Activated T-helper 1 cell treated with anti-CD3 and anti-CD28 coated beads, Interleukin-12 subunit alpha, Interleukin-12 subunit beta, Interleukin-2, Interleukin-4 antibody, amounts not matched to agents 30 ng/mL and 10 ng/mL and 1 ng/mL, durations not matched to agents 14 hours and 24 hours and 36 hours (primary cell): ENCODE data around the gene CILP. TPM values are rescaled to one million over a fixed set of nuclear protein-coding genes. Genes with fewer than 3 reads are reported as not detected.
"Not testable (repeated sequence)": the region's sequence is repeated elsewhere in the genome, so short reads cannot be mapped to it uniquely, and the experiment has no call there.

Experiments
- DNase-seq: peaks from one replicate; pipeline ENCODE4 v3.0.0; 2021; ENCODE audit warnings: low spot score
- H3K27ac Mint-ChIP-seq: one replicate; pipeline ENCODE4 v1.8.0; 2021; ENCODE audit warnings: mild to moderate bottlenecking, mixed read lengths
- H3K27me3 Mint-ChIP-seq: one replicate; pipeline ENCODE4 v1.8.0; 2022; ENCODE audit warnings: mild to moderate bottlenecking, moderate library complexity, mixed read lengths; ENCODE audit not compliant: insufficient read depth
- H3K36me3 Mint-ChIP-seq: one replicate; pipeline ENCODE4 v1.8.0; 2021; ENCODE audit warnings: low read depth, mixed read lengths
- H3K4me1 Mint-ChIP-seq: one replicate; pipeline ENCODE4 v1.8.0; 2021; ENCODE audit warnings: low read depth, mixed read lengths
- H3K4me3 Mint-ChIP-seq: one replicate; pipeline ENCODE4 v1.8.0; 2021; ENCODE audit warnings: mild to moderate bottlenecking, moderate library complexity, mixed read lengths
- H3K9me3 Mint-ChIP-seq: one replicate; pipeline ENCODE4 v1.8.0; 2021; ENCODE audit warnings: mixed read lengths
- intact Hi-C: fragments of 100-400 bp; cut with micrococcal nuclease; formaldehyde crosslinking; loops from one replicate; pipeline ENCODE4 v1.15.1; 2024
- total RNA-seq: library from RNA; stranded (reverse); gene quantifications from 2 replicates; pipeline ENCODE4 v1.2.3, GENCODE V29; 2022

The CILP gene
- total RNA-seq, 1 donor from 2014 or later = not detected

- H3K4me1 Mint-ChIP-seq = peaks cover 12% of the 10 kb centered on the region
- H3K27ac Mint-ChIP-seq = no peak overlapping the region
- H3K36me3 Mint-ChIP-seq = peaks cover 2% of the 10 kb centered on the region
- no peak overlapping the region for H3K4me3 Mint-ChIP-seq
- no peak for DNase-seq
- no peaks in the 10 kb centered on the region for H3K27me3 Mint-ChIP-seq
- intact Hi-C loops = loop anchor here (5.0 kb wide), 1 partner anchor 42 kb away; the partner anchor contains the start of gene PARP16
- H3K9me3 Mint-ChIP-seq = no peaks in the 10 kb centered on the region
Observed at GRCh38 chr15:65245096-65245856, 34.0 kb upstream of the CILP start.

GRCh38 chr15:65244638-65245037 lies 33.4 kb upstream of the CILP start:
- no peaks in the 10 kb centered on the region for H3K27me3 Mint-ChIP-seq
- intact Hi-C loops = loop anchor here (5.0 kb wide), 1 partner anchor 43 kb away; the partner anchor contains the start of gene PARP16
- no peak overlapping the region for H3K27ac Mint-ChIP-seq
- no peak for DNase-seq
- no peak overlapping the region for H3K4me3 Mint-ChIP-seq
- no peaks in the 10 kb centered on the region for H3K9me3 Mint-ChIP-seq
- peaks cover 2% of the 10 kb centered on the region for H3K36me3 Mint-ChIP-seq
- peaks cover 6% of the 10 kb centered on the region for H3K4me1 Mint-ChIP-seq

GRCh38 chr15:65236443-65236842 lies 25.2 kb upstream of the CILP start:
- not testable (repeated sequence) for H3K4me1 Mint-ChIP-seq, DNase-seq

GRCh38 chr15:65233696-65234095 lies 22.4 kb upstream of the CILP start:
- no peaks in the 10 kb centered on the region for H3K36me3 Mint-ChIP-seq
- H3K27ac Mint-ChIP-seq = no peak overlapping the region
- no peaks in the 10 kb centered on the region for H3K9me3 Mint-ChIP-seq
- H3K4me3 Mint-ChIP-seq = no peak overlapping the region
- H3K4me1 Mint-ChIP-seq = no peaks in the 10 kb centered on the region
- DNase-seq = no peak
- H3K27me3 Mint-ChIP-seq = no peaks in the 10 kb centered on the region
- intact Hi-C loops = no loop called here

More at GRCh38 chr15:65236443-65236842, 25.2 kb upstream of the CILP start:
- H3K27me3 Mint-ChIP-seq, intact Hi-C loops, H3K4me3 Mint-ChIP-seq, H3K9me3 Mint-ChIP-seq, H3K27ac Mint-ChIP-seq, H3K36me3 Mint-ChIP-seq: not testable (repeated sequence)

- H3K4me1 Mint-ChIP-seq = no peaks in the 10 kb centered on the region
- H3K36me3 Mint-ChIP-seq = no peaks in the 10 kb centered on the region
- DNase-seq = no peak
- no peak overlapping the region for H3K27ac Mint-ChIP-seq
- intact Hi-C loops = no loop called here
- H3K9me3 Mint-ChIP-seq = no peaks in the 10 kb centered on the region
- H3K27me3 Mint-ChIP-seq = no peaks in the 10 kb centered on the region
- H3K4me3 Mint-ChIP-seq = no peak overlapping the region
Observed at GRCh38 chr15:65232520-65232919, 21.2 kb upstream of the CILP start.

GRCh38 chr15:65231306-65231705 lies 20.0 kb upstream of the CILP start:
- Mint-ChIP-seq H3K4me3 (no peak overlapping the region), H3K27ac (no peak overlapping the region), H3K36me3 (no peaks in the 10 kb centered on the region), H3K27me3 (no peaks in the 10 kb centered on the region), H3K9me3 (no peaks in the 10 kb centered on the region), H3K4me1 (no peaks in the 10 kb centered on the region)
- intact Hi-C loops = no loop called here
- no peak for DNase-seq

- DNase-seq, H3K27ac Mint-ChIP-seq, intact Hi-C loops, H3K27me3 Mint-ChIP-seq, H3K36me3 Mint-ChIP-seq, H3K4me1 Mint-ChIP-seq, H3K4me3 Mint-ChIP-seq, H3K9me3 Mint-ChIP-seq: not testable (repeated sequence)
Observed at GRCh38 chr15:65226901-65227300, 15.6 kb upstream of the CILP start.

GRCh38 chr15:65226221-65226620 lies 14.9 kb upstream of the CILP start:
- peaks cover 5% of the 10 kb centered on the region for H3K27me3 Mint-ChIP-seq
- H3K4me3 Mint-ChIP-seq = no peak overlapping the region
- no peak overlapping the region for H3K27ac Mint-ChIP-seq
- H3K4me1 Mint-ChIP-seq = no peaks in the 10 kb centered on the region
- no peaks in the 10 kb centered on the region for H3K9me3 Mint-ChIP-seq
- intact Hi-C loops = no loop called here
- H3K36me3 Mint-ChIP-seq = no peaks in the 10 kb centered on the region
- no peak for DNase-seq

GRCh38 chr15:65223996-65224395 lies 12.7 kb upstream of the CILP start:
- intact Hi-C loops = no loop called here
- Mint-ChIP-seq H3K4me1 (peaks cover 5% of the 10 kb centered on the region), H3K27me3 (peaks cover 5% of the 10 kb centered on the region), H3K36me3 (no peaks in the 10 kb centered on the region), H3K27ac (no peak overlapping the region), H3K9me3 (no peaks in the 10 kb centered on the region), H3K4me3 (no peak overlapping the region)
- no peak for DNase-seq

GRCh38 chr15:65222891-65223290 lies 11.6 kb upstream of the CILP start:
- Mint-ChIP-seq H3K4me1 (peaks cover 10% of the 10 kb centered on the region), H3K4me3 (no peak overlapping the region), H3K9me3 (no peaks in the 10 kb centered on the region), H3K27me3 (peaks cover 5% of the 10 kb centered on the region), H3K36me3 (no peaks in the 10 kb centered on the region), H3K27ac (no peak overlapping the region)
- no peak for DNase-seq
- intact Hi-C loops = no loop called here

GRCh38 chr15:65221697-65222096 lies 10.4 kb upstream of the CILP start:
- Mint-ChIP-seq H3K9me3 (no peaks in the 10 kb centered on the region), H3K36me3 (no peaks in the 10 kb centered on the region), H3K4me1 (peaks cover 10% of the 10 kb centered on the region), H3K4me3 (no peak overlapping the region), H3K27me3 (peaks cover 5% of the 10 kb centered on the region), H3K27ac (no peak overlapping the region)
- intact Hi-C loops = no loop called here
- DNase-seq = no peak

- Mint-ChIP-seq H3K4me1 (peaks cover 10% of the 10 kb centered on the region), H3K36me3 (no peaks in the 10 kb centered on the region), H3K27ac (no peak overlapping the region), H3K4me3 (no peak overlapping the region), H3K27me3 (peaks cover 2% of the 10 kb centered on the region), H3K9me3 (no peaks in the 10 kb centered on the region)
- intact Hi-C loops = no loop called here
- no peak for DNase-seq
Observed at GRCh38 chr15:65219137-65219536, 7.9 kb upstream of the CILP start.

- no peaks in the 10 kb centered on the region for H3K9me3 Mint-ChIP-seq
- H3K27me3 Mint-ChIP-seq = peaks cover 2% of the 10 kb centered on the region
- H3K4me3 Mint-ChIP-seq = no peak overlapping the region
- peaks cover 10% of the 10 kb centered on the region for H3K4me1 Mint-ChIP-seq
- intact Hi-C loops = no loop called here
- no peak for DNase-seq
- no peak overlapping the region for H3K27ac Mint-ChIP-seq
- H3K36me3 Mint-ChIP-seq = no peaks in the 10 kb centered on the region
Observed at GRCh38 chr15:65217526-65218482, 6.5 kb upstream of the CILP start.
